ENCODE measurements around the gene GATAD2A. TPM values are rescaled to one million over a fixed set of nuclear protein-coding genes. Genes with fewer than 3 reads are reported as not detected.

Gene GATAD2A
- total and polyA plus RNA-seq, 10 of the 15 experiments (the other 5 are each of a cell fraction or from before 2014, with no cell fraction given): 2.6 to 173 (median 32.0) TPM

DNA sequence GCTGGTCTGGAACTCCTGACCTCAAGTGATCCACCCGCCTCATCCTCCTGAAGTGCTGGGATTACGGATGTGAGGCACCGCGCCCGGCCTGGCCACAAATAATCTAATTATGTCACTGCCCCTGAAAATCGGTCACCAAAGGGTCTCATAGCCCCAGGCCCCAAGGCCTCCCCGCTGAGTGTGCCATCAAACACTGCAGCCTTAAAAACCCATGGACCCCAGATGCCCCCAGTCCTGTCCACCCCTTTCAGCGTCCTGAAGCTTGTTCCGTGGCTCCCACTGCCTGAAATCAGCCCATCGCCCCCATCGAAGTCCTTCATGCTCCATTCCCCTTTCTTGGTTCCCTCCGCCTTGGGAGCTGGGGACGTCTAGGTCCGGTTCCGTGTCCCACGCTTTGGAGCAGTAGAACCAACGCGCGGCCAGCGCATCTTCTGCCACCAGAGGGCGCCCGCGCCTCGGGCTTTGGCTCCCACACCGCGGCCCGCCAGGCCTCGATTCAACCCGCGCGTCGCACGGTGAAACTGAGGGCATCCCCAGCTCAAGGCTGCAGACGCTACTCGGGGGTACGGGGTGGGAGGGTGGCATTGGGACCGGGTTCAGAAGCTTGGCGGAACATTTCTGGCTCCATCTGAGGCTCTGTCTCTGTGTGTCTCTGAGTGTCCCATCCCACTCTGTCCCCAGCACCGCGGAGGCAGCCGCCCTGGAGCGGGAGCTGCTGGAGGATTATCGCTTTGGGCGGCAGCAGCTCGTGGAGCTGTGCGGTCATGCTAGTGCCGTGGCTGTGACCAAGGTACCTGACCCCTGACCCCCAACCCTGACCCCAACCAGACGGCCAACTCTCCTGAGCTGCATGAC lies 126.7 kb downstream of the GATAD2A start (continued):
- TF ChIP-seq, protein P1, sequence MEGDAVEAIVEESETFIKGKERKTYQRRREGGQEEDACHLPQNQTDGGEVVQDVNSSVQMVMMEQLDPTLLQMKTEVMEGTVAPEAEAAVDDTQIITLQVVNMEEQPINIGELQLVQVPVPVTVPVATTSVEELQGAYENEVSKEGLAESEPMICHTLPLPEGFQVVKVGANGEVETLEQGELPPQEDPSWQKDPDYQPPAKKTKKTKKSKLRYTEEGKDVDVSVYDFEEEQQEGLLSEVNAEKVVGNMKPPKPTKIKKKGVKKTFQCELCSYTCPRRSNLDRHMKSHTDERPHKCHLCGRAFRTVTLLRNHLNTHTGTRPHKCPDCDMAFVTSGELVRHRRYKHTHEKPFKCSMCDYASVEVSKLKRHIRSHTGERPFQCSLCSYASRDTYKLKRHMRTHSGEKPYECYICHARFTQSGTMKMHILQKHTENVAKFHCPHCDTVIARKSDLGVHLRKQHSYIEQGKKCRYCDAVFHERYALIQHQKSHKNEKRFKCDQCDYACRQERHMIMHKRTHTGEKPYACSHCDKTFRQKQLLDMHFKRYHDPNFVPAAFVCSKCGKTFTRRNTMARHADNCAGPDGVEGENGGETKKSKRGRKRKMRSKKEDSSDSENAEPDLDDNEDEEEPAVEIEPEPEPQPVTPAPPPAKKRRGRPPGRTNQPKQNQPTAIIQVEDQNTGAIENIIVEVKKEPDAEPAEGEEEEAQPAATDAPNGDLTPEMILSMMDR (IDR thresholded peaks at IDR 0.05 in 2 of 3, conservative IDR thresholded peaks at IDR 0.05 in 1 of 3; ENCODE audit: control insufficient read depth in 2 of 3, extremely low read depth in 1 of 3, insufficient read depth in 1 of 3, low read depth in 3 of 3, low read length in 3 of 3): peak; percentile 95 to 96 (median 95)
- TF ChIP-seq RAD51 (IDR thresholded peaks at IDR 0.05) (no peak), SMC3 (IDR thresholded peaks at IDR 0.05; ENCODE audit: borderline replicate concordance, low read length) (peak; percentile 95), RBBP5 (conservative IDR thresholded peaks at IDR 0.05) (no peak), NR2F1 (conservative IDR thresholded peaks at IDR 0.05) (peak; percentile 56), STAT3 (IDR thresholded peaks at IDR 0.05; ENCODE audit: low read depth, low read length) (no peak), CHD2 (IDR thresholded peaks at IDR 0.05; ENCODE audit: borderline replicate concordance, low read depth, low read length) (no peak), NR2C2 (IDR thresholded peaks at IDR 0.05; ENCODE audit: borderline replicate concordance, control insufficient read depth, insufficient read length, low read depth) (no peak), WRNIP1 (IDR thresholded peaks at IDR 0.05; ENCODE audit: borderline replicate concordance, low read depth, low read length) (no peak), TCF7 (IDR thresholded peaks at IDR 0.05; ENCODE audit: borderline replicate concordance) (no peak), KLF5 (IDR thresholded peaks at IDR 0.05; ENCODE audit: partially characterized antibody) (no peak), ZSCAN29 (IDR thresholded peaks at IDR 0.05) (no peak), MYC (IDR thresholded peaks at IDR 0.05; ENCODE audit: insufficient read depth, insufficient read length, insufficient replicate concordance, low read length, severe bottlenecking) (no peak), HDGF (IDR thresholded peaks at IDR 0.05) (no peak), EZH2 (IDR thresholded peaks at IDR 0.05; ENCODE audit: borderline replicate concordance, control insufficient read depth, low read depth, low read length) (no peak), BCL11A (IDR thresholded peaks at IDR 0.05; ENCODE audit: low read depth, low read length) (no peak), CBFB (IDR thresholded peaks at IDR 0.05; ENCODE audit: low read depth) (no peak), MTA3 (IDR thresholded peaks at IDR 0.05; ENCODE audit: borderline replicate concordance, low read length) (no peak), ESRRA (IDR thresholded peaks at IDR 0.05; ENCODE audit: low read length) (no peak; the same call in 1 of the 2 replicates)
- TF ChIP-seq, protein P2, sequence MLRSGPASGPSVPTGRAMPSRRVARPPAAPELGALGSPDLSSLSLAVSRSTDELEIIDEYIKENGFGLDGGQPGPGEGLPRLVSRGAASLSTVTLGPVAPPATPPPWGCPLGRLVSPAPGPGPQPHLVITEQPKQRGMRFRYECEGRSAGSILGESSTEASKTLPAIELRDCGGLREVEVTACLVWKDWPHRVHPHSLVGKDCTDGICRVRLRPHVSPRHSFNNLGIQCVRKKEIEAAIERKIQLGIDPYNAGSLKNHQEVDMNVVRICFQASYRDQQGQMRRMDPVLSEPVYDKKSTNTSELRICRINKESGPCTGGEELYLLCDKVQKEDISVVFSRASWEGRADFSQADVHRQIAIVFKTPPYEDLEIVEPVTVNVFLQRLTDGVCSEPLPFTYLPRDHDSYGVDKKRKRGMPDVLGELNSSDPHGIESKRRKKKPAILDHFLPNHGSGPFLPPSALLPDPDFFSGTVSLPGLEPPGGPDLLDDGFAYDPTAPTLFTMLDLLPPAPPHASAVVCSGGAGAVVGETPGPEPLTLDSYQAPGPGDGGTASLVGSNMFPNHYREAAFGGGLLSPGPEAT (IDR thresholded peaks at IDR 0.05; ENCODE audit: low read depth): no peak
- TF ChIP-seq, protein P3, sequence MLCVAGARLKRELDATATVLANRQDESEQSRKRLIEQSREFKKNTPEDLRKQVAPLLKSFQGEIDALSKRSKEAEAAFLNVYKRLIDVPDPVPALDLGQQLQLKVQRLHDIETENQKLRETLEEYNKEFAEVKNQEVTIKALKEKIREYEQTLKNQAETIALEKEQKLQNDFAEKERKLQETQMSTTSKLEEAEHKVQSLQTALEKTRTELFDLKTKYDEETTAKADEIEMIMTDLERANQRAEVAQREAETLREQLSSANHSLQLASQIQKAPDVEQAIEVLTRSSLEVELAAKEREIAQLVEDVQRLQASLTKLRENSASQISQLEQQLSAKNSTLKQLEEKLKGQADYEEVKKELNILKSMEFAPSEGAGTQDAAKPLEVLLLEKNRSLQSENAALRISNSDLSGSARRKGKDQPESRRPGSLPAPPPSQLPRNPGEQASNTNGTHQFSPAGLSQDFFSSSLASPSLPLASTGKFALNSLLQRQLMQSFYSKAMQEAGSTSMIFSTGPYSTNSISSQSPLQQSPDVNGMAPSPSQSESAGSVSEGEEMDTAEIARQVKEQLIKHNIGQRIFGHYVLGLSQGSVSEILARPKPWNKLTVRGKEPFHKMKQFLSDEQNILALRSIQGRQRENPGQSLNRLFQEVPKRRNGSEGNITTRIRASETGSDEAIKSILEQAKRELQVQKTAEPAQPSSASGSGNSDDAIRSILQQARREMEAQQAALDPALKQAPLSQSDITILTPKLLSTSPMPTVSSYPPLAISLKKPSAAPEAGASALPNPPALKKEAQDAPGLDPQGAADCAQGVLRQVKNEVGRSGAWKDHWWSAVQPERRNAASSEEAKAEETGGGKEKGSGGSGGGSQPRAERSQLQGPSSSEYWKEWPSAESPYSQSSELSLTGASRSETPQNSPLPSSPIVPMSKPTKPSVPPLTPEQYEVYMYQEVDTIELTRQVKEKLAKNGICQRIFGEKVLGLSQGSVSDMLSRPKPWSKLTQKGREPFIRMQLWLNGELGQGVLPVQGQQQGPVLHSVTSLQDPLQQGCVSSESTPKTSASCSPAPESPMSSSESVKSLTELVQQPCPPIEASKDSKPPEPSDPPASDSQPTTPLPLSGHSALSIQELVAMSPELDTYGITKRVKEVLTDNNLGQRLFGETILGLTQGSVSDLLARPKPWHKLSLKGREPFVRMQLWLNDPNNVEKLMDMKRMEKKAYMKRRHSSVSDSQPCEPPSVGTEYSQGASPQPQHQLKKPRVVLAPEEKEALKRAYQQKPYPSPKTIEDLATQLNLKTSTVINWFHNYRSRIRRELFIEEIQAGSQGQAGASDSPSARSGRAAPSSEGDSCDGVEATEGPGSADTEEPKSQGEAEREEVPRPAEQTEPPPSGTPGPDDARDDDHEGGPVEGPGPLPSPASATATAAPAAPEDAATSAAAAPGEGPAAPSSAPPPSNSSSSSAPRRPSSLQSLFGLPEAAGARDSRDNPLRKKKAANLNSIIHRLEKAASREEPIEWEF (IDR thresholded peaks at IDR 0.05; ENCODE audit: insufficient replicate concordance, low read depth, low read length): no peak

Measured in GM12878 (cell line).